Stimulated activated CD8-positive, alpha-beta memory T cell treated with anti-CD3 and anti-CD28 coated beads, Interleukin-4, amount 100 ng/mL, for 48 hours (primary cell): Measurements from ENCODE around the gene KCTD14.
A peak's percentile ranks its signal among the peaks of the same experiment; 100 is the strongest.
"Not testable (repeated sequence)": the region's sequence is repeated elsewhere in the genome, so short reads cannot be mapped to it uniquely, and the experiment has no call there.

Source experiments
- DNase-seq: peaks from one replicate; pipeline ENCODE4 v3.0.0-alpha.2; 2020

KCTD14 gene

DNA sequence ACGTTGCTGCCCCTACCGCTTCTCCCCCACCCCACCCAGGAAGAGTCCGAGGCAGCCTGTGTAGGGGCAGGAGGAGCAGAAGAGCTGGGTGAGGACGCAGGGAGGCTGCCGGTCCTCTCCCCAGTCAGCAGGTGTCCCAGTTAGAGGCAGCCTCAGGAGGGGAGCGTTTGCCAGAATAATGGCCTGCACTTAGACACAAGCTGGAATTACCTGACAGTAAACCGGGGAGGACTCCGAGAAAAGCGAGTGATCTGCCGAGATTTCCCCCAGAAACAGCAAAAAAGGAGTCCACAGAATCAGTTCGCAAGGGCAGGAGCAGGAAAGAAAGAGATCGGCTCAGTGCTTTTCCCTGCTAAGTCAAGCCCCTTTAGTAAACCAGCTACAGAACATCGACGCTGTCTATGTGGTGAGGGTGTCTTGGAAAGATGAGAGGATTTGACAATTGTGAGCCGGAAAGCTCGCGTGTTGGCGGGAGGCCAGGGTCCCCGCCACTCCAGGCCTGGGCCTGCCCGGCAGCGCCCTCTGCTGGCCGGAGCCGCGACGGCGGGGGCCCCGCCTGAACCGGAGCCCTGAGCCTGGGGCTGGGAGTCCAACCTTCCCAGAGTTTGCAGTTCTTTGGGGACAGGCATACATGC is 22.9 kb upstream of the KCTD14 start:
- DNase-seq, result peak; percentile 88

DNA sequence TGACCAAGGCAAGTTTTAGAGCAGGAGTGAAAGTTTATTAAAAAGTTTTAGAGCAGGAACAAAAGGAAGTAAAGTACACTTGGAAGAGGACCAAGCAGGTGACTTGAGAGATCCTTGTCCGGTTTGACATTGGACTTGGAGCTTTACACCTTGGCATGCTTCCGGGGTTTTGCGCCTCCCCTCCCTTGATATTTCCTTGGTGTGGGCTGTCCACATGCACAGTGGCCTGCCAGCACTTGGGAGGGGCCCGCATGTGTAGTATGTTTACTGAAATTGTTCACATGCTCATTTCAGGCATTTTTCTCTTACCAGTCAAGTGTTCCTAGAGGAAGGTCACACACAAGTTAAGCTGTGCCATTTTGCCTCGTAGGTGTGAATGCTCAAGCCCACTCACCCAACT is 21.6 kb upstream of the KCTD14 start:
- DNase-seq, result no peak

DNA sequence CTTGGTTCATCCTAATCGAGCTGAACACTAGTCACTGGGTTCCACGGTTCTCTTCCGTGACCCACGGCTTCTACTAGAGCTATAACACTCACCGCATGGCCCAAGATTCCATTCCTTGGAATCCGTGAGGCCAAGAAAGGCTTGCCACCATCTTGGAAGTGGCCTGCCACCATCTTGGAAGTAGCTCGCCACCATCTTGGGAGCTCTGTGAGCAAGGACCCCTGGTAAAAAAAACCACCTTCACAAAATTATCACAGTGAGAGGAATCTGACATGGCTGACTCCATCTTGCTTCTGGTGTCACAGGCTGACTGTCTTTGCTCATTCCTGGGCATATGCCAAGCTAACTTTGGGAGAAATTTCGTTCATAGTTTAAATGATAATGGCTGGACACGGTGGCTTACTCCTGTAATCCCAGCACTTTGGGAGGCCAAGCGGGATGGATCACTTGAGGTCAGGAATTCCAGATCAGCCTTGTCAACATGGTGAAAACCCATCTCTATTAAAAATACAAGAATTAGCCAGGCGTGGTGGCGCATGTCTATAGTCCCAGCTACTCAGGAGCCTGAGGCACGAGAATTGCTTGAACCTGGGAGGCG is 18.9 kb upstream of the KCTD14 start:
- no peak for DNase-seq

DNA sequence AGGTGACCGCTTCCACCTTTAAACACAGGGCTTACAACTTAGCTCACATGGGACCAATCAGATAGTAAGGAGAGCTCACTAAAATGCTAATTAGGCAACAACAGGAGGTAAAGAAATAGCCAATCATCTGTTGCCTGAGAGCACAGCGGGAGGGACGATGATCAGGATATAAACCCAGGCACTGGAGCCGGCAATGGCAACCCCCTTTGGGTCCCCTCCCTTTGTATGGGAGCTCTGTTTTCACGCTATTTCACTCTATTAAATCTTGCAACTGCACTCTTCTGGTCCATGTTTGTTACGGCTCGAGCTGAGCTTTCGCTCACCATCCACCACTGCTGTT is 18.3 kb upstream of the KCTD14 start:
- DNase-seq, result not testable (repeated sequence)

DNA sequence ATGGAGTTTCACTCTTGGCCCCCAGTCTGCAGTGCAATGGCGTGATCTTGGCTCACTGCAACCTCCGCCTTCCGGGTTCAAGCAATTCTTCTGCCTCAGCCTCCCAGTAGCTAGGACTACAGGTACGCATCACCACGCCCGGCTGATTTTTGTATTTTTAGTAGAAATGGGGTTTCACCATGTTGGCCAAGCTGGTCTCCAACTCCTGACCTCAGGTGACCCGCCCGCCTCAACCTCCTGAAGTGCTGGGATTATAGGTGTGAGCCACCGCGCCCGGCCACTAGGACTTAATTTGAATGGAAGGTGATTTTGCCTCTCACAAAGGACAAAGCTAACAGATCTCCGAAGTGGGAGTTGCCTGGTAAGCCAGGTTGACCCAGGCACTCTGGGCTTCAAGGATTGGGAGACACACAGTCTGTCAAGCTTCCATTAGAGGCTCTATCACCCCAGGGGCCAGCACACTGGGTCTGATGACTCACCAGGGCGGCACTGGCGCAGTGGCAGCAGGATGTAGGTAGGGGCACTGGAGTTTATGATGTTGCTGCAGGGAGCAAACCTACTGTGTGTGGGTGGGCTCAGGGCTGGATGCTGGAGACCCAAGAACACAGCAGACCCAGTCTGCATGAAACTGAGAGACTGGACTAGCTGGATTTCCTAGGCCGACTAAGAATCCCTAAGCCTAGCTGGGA is 17.8 kb upstream of the KCTD14 start:
- no peak for DNase-seq

DNA sequence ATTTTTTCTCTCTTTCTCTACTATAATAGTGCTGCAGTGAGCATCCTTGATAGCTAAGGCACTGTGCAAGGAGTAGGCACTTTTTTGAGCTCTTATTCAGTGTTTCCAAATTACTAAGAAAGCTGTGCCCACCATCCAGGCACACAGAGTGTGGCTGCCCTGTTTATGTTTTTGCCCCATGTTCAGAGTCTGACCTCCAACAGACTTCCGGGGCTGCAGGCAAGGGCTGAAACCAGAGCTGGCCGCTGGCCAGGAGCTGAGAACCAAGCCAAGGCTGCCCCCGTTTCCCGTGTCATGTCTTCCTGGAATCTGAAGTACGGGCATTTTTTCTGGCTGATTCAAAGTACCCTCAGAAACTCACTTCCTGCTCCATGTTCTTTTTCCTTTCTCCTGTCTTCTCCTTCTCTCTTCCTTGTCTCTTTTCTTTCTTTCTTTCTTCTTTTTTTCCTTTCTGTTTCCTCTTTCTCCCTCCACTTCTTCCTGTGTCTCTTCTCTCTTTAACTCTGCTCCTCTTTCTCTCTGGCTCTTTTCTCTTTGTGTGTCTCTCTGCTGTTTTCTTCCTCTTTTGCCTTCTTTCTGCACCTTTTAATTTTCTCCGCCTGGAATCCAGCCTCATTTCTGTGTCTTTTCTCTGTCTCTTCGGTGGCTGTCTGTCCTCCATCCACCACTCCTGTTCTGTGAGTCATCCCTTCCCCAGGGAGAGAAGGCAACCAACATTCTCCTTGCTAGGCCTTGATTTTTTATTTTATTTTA is 17.0 kb upstream of the KCTD14 start:
- peak; percentile 67 for DNase-seq

DNA sequence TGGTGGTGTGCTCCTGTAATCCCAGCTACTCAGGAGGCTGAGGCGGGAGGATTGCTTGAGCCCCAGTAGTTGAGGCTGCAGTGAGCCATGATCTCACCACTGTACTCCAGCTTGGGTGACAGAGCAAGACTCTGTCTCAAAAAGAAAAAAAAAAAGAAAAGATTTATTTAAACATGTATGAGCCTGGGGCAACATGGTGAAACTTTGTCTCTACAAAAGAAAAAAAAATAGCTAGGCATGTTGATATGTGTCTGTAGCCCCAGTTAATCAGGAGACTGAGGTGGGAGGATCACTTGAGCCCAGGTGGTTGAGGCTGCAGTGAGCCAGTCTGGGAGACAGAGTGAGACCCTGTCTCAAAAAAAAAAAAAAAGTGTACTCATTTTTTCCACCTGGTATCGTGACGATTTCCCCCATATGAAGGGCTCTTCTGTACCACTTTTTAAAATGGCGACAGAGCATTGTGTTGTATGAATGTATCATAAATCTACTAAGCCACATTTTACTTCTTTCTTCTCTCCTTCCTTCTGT is 16.4 kb upstream of the KCTD14 start:
- DNase-seq, result no peak

DNA sequence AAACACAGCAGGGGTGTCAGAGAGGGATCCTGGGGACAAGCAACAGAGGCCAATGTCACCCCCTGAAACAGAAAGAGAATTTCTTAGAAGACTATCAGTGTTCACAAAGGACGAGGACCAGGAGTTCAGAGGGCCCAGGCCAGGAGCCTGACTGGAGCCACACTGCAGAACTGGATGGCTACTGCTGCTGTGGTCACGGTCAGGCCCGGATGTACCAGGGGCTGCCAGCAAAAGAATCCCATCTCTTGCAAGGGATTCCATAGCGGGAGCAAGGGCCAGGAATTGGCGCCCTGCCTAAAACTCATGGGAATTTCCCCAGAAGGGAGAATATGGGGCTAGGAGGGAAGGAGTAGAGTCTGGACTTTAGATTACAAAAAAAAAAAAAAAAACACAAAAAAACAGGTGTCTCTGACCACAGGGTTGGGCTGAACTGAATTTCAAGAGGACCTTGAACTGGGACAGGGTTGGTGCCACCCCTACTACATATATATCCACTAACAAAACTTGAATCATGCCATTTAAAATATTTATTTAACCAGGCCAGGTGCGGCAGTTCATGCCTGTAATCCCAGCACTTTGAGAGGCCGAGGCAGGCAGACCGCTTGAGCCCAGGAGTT is 15.7 kb upstream of the KCTD14 start:
- DNase-seq, result no peak

DNA sequence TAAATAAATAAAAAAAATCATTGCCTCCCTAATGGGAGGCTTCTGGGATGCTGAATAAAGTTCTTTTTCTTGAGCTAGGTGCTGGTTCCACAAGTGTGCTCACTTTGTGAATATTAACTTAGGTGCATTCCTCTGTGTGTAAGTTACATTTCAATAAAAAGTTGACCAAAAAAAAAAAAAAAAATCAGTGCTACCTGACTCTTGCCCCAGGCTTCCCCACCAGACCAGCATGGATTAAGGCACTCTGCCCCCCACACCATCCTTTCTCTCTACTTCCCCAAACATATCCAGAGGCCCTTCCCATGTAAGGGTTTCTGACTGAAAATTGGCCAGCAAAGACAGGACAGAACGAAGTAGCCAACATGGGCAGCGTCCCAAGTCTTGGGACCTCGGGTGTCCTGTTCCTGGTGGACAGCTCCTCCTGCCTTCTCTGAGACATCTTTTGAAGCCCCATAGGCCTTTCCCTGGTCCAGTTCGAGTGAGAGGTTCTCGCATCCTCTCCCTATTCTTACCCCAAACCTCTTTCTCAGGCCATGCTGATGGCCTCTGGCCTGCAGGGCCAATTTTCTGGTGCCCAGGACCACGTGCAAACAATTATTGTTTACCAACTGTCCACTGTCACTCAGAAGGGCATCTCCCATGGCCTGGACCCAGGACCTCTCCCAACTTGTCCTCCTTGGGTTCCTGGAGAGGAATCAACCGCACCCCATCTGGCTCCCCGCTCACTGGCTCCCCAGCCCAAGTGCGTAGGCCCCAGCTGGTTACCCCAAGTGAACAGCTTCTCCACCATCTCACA is 14.9 kb upstream of the KCTD14 start:
- no peak for DNase-seq

DNA sequence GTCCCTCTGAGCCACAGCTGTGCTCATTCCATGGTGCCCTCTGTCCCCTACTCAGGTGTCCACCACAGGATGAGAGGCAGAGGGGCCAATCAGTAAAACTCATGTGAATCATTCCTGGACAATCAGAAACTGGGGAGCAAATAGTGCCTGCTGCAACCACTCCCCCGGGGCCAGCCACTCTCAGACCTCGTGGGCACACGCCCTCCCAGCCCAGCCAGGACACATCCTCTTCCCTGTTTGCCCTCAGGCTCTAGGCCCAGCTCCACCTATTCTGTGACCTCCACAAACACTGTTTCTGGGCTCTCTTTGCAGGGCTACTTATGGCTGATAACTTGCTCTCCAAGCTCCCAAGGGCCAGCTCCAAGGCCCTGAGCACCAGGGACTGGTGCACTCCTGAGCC is 14.0 kb upstream of the KCTD14 start:
- DNase-seq, result no peak

DNA sequence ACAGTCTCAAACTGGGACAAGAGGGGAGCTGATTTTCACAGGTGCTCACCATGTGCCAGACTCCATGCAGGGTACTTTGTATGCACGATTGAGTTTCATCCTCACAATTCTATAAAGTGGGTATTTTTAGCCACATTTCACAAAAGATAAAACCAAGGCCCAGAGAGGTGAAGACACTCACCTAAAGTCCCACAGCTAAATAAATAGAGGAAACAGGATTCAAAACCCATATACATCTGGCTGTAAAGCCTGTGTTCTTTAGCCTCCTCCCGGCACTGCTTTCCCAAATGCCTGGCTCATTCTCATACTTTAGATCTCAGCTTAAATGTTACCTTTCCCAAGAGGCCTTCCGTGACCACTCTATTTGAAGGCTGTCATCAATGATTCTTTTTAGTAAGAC is 13.2 kb upstream of the KCTD14 start:
- DNase-seq, result no peak

DNA sequence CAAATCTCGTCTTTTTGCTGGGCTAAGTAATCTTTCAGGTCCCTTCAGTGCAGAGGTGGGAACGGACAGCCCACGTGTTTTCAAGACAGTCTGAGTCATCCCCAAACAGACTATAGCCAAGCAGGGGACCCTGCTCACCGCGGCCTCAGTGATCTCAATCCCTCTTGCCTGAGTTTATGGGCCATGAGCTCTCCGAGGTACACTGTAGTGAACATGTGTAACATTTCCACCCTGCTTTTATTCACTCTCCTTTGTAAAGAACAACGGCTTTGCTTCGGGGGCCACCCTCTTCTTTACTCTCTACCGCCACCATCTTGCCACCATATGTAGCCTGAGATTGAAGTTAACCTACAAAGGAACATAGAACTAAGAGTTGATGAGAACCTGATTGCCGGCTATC is 11.5 kb upstream of the KCTD14 start:
- DNase-seq, result no peak

DNA sequence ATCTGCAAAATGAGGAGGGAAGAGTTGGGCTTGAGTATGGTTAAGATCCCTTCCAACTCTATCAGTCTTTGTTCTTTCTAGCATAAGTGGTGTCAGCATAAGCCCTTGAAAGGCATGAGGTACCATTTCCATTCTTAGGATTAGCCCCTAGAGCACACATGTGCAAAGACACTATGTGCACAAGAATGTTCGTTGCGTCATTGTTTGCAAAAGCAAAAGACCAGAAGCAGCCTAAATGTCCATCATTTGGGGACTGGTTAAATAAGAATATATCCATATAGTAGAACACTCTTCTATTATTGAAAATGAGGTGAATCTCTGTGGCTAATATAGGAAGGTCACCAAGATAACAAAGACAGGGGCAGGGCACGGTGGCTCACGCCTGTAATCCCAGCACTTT is 10.0 kb upstream of the KCTD14 start:
- DNase-seq, result no peak

DNA sequence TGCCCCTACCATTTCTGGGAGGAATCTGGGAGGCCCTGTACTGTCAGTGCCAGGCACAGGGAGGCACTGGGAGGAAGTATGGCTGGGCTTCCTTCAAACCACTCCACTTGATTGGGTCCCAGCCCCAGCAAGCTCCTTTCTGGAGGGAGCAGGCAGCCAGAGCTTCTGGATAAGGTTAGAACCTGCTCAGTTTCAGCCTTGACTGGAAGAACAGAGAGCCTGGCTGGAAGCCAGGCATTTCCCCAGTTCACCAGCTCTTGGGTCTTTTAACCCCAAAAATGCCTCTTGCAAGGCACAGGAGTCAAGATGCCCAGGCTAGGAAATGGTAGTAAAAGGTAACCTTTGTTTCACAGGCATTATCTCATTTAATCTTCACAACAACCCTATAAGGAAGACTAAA is 9.0 kb upstream of the KCTD14 start:
- DNase-seq, result no peak

DNA sequence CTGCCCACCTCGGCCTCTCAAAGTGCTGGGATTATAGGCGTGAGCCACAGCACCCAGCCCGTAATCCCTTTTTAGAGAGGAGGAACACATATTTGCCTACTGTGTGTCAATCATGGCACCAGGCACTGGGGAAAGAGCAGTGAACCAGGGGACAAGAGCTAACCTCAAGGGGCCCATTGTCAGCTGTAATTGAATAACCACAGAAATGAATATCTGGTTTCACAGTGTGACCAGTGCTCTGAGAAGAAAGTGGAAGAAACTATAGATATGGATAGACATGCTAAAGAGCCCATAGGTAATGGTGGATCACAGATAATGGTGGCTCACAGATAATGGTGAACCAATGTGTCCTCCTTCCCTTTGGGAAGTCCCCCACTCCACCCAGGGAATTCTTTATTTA is 8.6 kb upstream of the KCTD14 start:
- DNase-seq, result no peak

DNA sequence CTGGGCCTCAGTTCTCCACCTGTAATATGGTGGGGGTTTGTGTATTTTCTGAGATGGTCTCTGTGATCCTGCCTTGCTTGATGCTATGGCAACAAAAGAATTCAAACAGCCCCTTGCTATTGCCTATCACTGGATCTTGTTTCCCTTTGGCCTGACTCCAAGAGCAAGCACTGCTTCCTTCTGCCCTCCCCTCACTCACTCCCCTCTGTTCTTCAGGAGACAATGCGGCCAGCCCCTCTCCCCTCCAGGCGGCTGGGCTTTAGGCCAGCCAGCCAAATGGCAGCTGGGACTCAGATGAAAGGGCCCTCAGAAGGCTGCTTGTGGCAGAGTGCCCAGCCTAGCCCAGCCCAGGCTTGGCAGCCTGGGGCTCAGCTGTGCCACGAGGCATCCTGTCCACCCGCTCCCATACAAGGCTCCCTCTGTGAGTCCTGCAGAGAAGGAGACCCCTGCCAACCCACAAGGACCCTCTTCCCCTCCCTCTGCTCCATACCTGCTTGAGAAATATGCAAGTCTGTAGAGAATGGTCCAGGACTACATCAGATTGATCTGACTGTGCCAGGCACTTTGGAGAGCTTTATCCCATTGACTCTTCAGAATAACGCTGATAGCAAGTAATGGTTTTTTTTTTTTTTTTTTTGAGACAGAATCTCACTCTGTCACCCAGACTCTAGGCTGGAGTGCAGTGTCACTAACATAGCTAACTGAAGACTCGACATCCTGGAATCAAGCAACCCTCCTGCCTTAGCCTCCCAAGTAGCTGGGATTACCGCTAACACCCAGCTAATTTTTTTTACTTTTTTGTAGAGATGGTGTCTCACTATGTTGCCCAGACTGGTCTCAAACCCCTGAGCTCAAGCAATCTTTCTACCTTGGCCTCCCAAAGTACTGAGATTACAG is 7.6 kb upstream of the KCTD14 start:
- DNase-seq, result no peak

DNA sequence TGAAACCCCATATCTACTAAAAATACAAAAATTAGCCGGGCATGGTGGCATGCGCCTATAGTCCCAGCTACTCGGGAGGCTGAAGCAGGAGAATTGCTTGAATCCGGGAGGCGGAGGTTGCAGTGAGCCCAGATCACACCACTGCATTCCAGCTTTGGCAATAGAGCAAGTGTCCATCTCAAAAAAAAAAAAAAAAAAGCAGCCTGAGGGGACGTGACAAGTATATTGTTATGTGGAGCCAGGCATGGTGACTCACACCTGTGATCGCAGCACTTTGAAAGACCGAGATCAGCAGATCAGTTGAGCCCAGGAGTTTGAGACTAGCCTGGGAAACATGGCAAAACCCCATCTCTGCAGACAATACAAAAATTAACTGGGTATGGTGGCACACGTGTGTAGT is 5.3 kb upstream of the KCTD14 start:
- not testable (repeated sequence) for DNase-seq

DNA sequence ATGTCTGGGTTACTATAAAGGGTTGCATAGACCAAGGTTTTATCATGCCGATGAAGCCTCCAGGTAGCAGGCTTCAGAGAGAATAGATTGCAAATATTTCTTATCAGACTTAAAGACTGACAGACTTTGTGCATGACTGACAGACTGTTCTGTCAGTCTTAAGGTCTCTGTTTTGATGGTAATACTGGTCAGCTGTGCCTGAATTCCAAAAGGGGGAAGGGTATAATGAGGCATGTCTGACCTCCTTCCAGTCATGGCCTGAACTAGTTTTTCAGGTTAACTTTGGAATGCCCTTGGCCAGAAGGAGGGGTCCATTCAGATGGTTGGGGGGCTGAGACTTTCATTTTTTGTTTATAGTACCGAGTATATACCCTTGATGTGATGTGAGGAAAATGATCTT is 4.7 kb upstream of the KCTD14 start:
- DNase-seq, result no peak

DNA sequence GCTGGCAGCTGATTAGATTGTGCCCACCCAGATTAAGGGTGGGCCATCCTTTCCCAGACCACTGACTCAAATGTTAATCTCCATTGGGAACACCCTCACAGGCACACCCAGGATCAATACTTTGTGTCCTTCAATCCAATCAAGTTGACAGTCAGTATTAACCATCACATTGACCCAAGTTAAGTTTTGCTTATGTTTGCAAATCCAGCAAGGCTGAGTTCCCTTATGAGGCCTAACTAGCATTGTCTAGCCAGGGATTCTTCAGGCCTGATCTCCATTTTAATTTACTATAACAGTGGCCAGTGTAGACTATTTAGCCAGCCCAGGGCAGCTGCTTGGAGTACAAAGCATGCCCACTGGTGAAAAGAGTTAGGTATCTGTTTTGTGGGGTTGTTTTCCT is 2.3 kb upstream of the KCTD14 start:
- no peak for DNase-seq

DNA sequence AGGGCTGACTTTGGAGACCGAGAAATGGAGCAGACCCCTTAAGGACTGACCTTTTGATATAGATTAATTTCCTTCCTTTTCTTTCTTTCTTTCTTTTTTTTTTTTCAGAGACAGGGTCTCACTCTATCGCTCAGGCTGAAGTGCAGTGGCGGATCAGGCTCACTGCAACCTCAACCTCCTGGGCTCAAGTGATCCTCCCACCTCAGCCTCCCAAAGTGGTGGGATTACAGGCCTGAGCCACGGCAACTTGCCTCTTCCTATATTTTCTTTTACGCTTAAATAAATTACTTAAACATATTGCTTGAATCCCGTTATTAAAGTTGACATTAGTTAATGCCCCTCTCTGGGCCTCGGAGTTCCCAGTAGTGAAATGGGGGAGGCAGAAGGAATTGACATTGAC is 350 bp upstream of the KCTD14 start:
- no peak for DNase-seq

DNA sequence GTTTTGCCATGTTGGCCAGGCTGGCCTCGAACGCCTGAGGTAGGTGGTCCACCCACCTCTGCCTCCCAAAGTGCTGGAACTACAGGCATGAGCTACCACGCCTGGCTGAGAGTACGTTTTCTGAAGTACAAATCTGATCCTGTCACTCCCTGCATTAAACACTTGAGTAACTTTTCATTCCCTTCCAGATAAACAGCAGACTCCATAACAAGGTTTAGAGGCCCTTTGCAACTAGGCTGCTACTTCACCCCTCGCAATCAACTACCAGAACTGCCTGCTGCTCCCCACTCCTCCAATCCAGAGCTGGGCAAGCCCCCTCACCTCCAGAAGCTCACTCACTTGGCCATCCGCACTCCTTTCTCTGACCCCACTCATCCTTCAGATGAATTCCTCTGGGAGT is 1.5 kb downstream of the KCTD14 start:
- DNase-seq, result no peak
